GM18511 (cell line): ENCODE data around the gene SLC6A11.

ENCODE experiments used
- ATAC-seq: cut with Tn5 transposase; IDR thresholded peaks from one replicate; pipeline ENCODE4 v1.9.1; 2021; ENCODE audit warnings: mild to moderate bottlenecking, moderate library complexity; ENCODE audit not compliant: unreplicated experiment

SLC6A11 gene

GRCh38 chr3:10928407-10928960, 112.5 kb downstream of the SLC6A11 start:
- ATAC-seq: no peak

GRCh38 chr3:10928961-10929471, 113.0 kb downstream of the SLC6A11 start:
- no peak for ATAC-seq

- ATAC-seq: no peak
These were observed 114.1 kb downstream of the SLC6A11 start for GRCh38 chr3:10929978-10930665.

- no peak for ATAC-seq
These were observed 114.6 kb downstream of the SLC6A11 start for GRCh38 chr3:10930666-10931040.

GRCh38 chr3:10932596-10932995, 116.6 kb downstream of the SLC6A11 start:
- no peak for ATAC-seq

- no peak for ATAC-seq
These were observed 117.0 kb downstream of the SLC6A11 start for GRCh38 chr3:10933021-10933420.

- no peak for ATAC-seq
These were observed 117.4 kb downstream of the SLC6A11 start for GRCh38 chr3:10933470-10933804.

GRCh38 chr3:10933805-10934481, 117.9 kb downstream of the SLC6A11 start:
- no peak for ATAC-seq

- no peak for ATAC-seq
These were observed 119.0 kb downstream of the SLC6A11 start for GRCh38 chr3:10935028-10935427.

- ATAC-seq: no peak
These were observed 120.0 kb downstream of the SLC6A11 start for GRCh38 chr3:10935846-10936631.

- no peak for ATAC-seq
These were observed 120.7 kb downstream of the SLC6A11 start for GRCh38 chr3:10936686-10937085.

- ATAC-seq: no peak
These were observed 121.3 kb downstream of the SLC6A11 start for GRCh38 chr3:10937141-10937825.

GRCh38 chr3:10939556-10939955, 123.5 kb downstream of the SLC6A11 start:
- ATAC-seq: no peak

- ATAC-seq: no peak
These were observed 124.1 kb downstream of the SLC6A11 start for GRCh38 chr3:10940106-10940505.

- ATAC-seq: no peak
These were observed 125.9 kb downstream of the SLC6A11 start for GRCh38 chr3:10941972-10942371.

- ATAC-seq: no peak
These were observed 126.7 kb downstream of the SLC6A11 start for GRCh38 chr3:10942690-10943205.

GRCh38 chr3:10944866-10945265, 128.8 kb downstream of the SLC6A11 start:
- ATAC-seq: no peak

GRCh38 chr3:10945683-10946287, 129.8 kb downstream of the SLC6A11 start:
- ATAC-seq: peak; percentile 68

- no peak for ATAC-seq
These were observed 130.5 kb downstream of the SLC6A11 start for GRCh38 chr3:10946526-10946925.

GRCh38 chr3:10948326-10948725, 132.3 kb downstream of the SLC6A11 start:
- ATAC-seq: no peak
